Parathyroid adenoma (tissue), 2 donors: ENCODE measurements around the gene ROPN1.
A peak's percentile ranks its signal among the peaks of the same experiment; 100 is the strongest.
"Not testable (repeated sequence)": the region's sequence is repeated elsewhere in the genome, so short reads cannot be mapped to it uniquely, and the experiment has no call there.

Experiments used
- H2AFZ ChIP-seq: fragments of 300-600 bp; sonication (generic); one replicate; pipeline ENCODE4 v1.7.0; 2017; ENCODE audit warnings: antibody characterized with exemption, mild to moderate bottlenecking
- H3K27ac ChIP-seq: fragments of 300-600 bp; sonication (generic); one replicate; pipeline ENCODE4 v1.7.0; 2017
- H3K27me3 ChIP-seq: fragments of 300-600 bp; sonication (generic); one replicate; pipeline ENCODE4 v1.7.0; 2017; ENCODE audit warnings: low read length; ENCODE audit not compliant: control insufficient read depth, insufficient read depth
- H3K36me3 ChIP-seq: fragments of 300-600 bp; sonication (generic); one replicate; pipeline ENCODE4 v1.7.0; 2017; ENCODE audit warnings: low read length; ENCODE audit not compliant: control insufficient read depth, insufficient read depth
- H3K4me1 ChIP-seq: fragments of 300-600 bp; sonication (generic); one replicate; pipeline ENCODE4 v1.7.0; 2017; ENCODE audit warnings: control low read depth
- H3K4me2 ChIP-seq: fragments of 300-600 bp; sonication (generic); one replicate; pipeline ENCODE4 v1.7.0; 2017; ENCODE audit warnings: low read length
- H3K4me3 ChIP-seq: fragments of 300-600 bp; sonication (generic); one replicate; pipeline ENCODE4 v1.7.0; 2017; ENCODE audit warnings: low read depth, low read length
- H3K79me2 ChIP-seq: fragments of 300-600 bp; sonication (generic); one replicate; pipeline ENCODE4 v1.7.0; 2017; ENCODE audit warnings: control low read depth
- H3K9ac ChIP-seq: fragments of 300-600 bp; sonication (generic); one replicate; pipeline ENCODE4 v1.7.0; 2017; ENCODE audit warnings: mild to moderate bottlenecking
- H3K9me3 ChIP-seq: fragments of 300-600 bp; sonication (generic); one replicate; pipeline ENCODE4 v1.7.0; 2017; ENCODE audit warnings: low read length; ENCODE audit not compliant: control insufficient read depth
- TF ChIP-seq, protein P1 (sequence below): fragments of 300-600 bp; sonication (generic); IDR thresholded peaks from one replicate; pipeline ENCODE4 v1.7.0; 2017; ENCODE audit warnings: antibody characterized with exemption, mild to moderate bottlenecking
- donor health status: primary hyperparathyroidism.

The ROPN1 gene

GRCh38 chr3:123980539-123980938 lies 11.4 kb downstream of the ROPN1 start:
- Histone ChIP-seq H3K4me1 (peaks cover 3% of the 10 kb centered on the region), H3K79me2 (no peaks in the 10 kb centered on the region), H3K27me3 (no peaks in the 10 kb centered on the region), H3K4me2 (no peak overlapping the region), H2AFZ (peak overlapping the region; percentile 6), H3K36me3 (no peaks in the 10 kb centered on the region), H3K9ac (no peak overlapping the region), H3K9me3 (no peaks in the 10 kb centered on the region), H3K27ac (no peak overlapping the region), H3K4me3 (no peak overlapping the region)
- TF ChIP-seq, protein P1, sequence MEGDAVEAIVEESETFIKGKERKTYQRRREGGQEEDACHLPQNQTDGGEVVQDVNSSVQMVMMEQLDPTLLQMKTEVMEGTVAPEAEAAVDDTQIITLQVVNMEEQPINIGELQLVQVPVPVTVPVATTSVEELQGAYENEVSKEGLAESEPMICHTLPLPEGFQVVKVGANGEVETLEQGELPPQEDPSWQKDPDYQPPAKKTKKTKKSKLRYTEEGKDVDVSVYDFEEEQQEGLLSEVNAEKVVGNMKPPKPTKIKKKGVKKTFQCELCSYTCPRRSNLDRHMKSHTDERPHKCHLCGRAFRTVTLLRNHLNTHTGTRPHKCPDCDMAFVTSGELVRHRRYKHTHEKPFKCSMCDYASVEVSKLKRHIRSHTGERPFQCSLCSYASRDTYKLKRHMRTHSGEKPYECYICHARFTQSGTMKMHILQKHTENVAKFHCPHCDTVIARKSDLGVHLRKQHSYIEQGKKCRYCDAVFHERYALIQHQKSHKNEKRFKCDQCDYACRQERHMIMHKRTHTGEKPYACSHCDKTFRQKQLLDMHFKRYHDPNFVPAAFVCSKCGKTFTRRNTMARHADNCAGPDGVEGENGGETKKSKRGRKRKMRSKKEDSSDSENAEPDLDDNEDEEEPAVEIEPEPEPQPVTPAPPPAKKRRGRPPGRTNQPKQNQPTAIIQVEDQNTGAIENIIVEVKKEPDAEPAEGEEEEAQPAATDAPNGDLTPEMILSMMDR, result no peak

GRCh38 chr3:123979525-123980501 lies 12.1 kb downstream of the ROPN1 start:
- Histone ChIP-seq H3K4me2 (peak overlapping the region; percentile 47), H2AFZ (peak overlapping the region; percentile 6)
- H3K79me2 ChIP-seq, H3K36me3 ChIP-seq, H3K9ac ChIP-seq, H3K27me3 ChIP-seq, H3K4me1 ChIP-seq, H3K4me3 ChIP-seq, H3K9me3 ChIP-seq, H3K27ac ChIP-seq: not testable (repeated sequence)
- TF ChIP-seq, protein P1, result peak; percentile 78

GRCh38 chr3:123976904-123977303 lies 15.0 kb downstream of the ROPN1 start:
- H3K9ac ChIP-seq, H3K4me1 ChIP-seq, H3K9me3 ChIP-seq, H3K4me2 ChIP-seq, H3K79me2 ChIP-seq, H3K27me3 ChIP-seq, H3K36me3 ChIP-seq, H2AFZ ChIP-seq, H3K4me3 ChIP-seq, H3K27ac ChIP-seq: not testable (repeated sequence)

GRCh38 chr3:123976181-123976898 lies 15.6 kb downstream of the ROPN1 start:
- not testable (repeated sequence) for H3K27ac ChIP-seq, H3K79me2 ChIP-seq, H3K4me3 ChIP-seq, H3K9me3 ChIP-seq, H3K4me2 ChIP-seq, H3K27me3 ChIP-seq, H3K36me3 ChIP-seq, H3K4me1 ChIP-seq, H2AFZ ChIP-seq, H3K9ac ChIP-seq

DNA sequence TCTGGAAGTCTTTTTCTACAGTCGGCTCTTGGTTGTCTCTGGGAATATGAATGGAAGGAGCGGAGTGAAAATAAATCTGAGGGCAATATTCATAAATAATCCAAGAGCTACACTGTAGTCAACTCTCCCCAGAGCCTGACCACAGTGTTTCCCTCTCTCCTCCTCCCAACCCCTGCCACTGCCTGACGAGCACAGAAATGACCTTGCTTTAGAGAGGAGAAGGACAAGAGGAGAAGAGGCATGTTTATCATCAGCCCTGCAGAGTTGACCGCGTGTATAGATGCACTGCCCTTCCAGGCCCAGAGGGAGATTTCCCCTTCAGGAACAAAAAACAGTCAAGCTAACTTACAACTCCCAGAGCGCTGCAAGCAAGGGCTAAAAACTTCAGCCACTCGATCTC lies 16.9 kb downstream of the ROPN1 start:
- not testable (repeated sequence) for H3K27ac ChIP-seq, H3K36me3 ChIP-seq, H3K4me3 ChIP-seq, H3K4me2 ChIP-seq, H3K9ac ChIP-seq, H3K4me1 ChIP-seq, H3K9me3 ChIP-seq, H3K27me3 ChIP-seq, H2AFZ ChIP-seq, H3K79me2 ChIP-seq

- Histone ChIP-seq H3K9ac (no peak overlapping the region), H3K4me3 (no peak overlapping the region), H3K27me3 (no peaks in the 10 kb centered on the region), H2AFZ (no peak overlapping the region), H3K36me3 (no peaks in the 10 kb centered on the region), H3K4me1 (no peaks in the 10 kb centered on the region), H3K27ac (no peak overlapping the region), H3K4me2 (no peak overlapping the region), H3K79me2 (no peaks in the 10 kb centered on the region), H3K9me3 (no peaks in the 10 kb centered on the region)
- TF ChIP-seq, protein P1, result no peak
Measured at GRCh38 chr3:123971406-123971805, 20.5 kb downstream of the ROPN1 start.

- H2AFZ ChIP-seq, H3K4me1 ChIP-seq, H3K27me3 ChIP-seq, H3K4me3 ChIP-seq, H3K4me2 ChIP-seq, H3K79me2 ChIP-seq, H3K36me3 ChIP-seq, H3K9me3 ChIP-seq, H3K9ac ChIP-seq, H3K27ac ChIP-seq: not testable (repeated sequence)
Measured at GRCh38 chr3:123967260-123967659, 24.7 kb downstream of the ROPN1 start.

GRCh38 chr3:123966799-123967198 lies 25.1 kb downstream of the ROPN1 start:
- H3K79me2 ChIP-seq, H3K36me3 ChIP-seq, H3K9me3 ChIP-seq, H3K27me3 ChIP-seq, H3K9ac ChIP-seq, H3K4me2 ChIP-seq, H2AFZ ChIP-seq, H3K4me1 ChIP-seq, H3K4me3 ChIP-seq, H3K27ac ChIP-seq: not testable (repeated sequence)
